GM20000 (cell line): ENCODE data around the gene PBXIP1.

Source experiments
- DNase-seq: peaks from one replicate; pipeline ENCODE4 v3.0.0; 2012; ENCODE audit warnings: low spot score
- TF ChIP-seq, protein P1 (sequence below): IDR thresholded peaks from 2 replicates; pipeline ENCODE4 v1.5.1; 2012; ENCODE audit warnings: mild to moderate bottlenecking, control low read depth; ENCODE audit errors: extremely low read depth, missing control alignments

Gene PBXIP1

DNA sequence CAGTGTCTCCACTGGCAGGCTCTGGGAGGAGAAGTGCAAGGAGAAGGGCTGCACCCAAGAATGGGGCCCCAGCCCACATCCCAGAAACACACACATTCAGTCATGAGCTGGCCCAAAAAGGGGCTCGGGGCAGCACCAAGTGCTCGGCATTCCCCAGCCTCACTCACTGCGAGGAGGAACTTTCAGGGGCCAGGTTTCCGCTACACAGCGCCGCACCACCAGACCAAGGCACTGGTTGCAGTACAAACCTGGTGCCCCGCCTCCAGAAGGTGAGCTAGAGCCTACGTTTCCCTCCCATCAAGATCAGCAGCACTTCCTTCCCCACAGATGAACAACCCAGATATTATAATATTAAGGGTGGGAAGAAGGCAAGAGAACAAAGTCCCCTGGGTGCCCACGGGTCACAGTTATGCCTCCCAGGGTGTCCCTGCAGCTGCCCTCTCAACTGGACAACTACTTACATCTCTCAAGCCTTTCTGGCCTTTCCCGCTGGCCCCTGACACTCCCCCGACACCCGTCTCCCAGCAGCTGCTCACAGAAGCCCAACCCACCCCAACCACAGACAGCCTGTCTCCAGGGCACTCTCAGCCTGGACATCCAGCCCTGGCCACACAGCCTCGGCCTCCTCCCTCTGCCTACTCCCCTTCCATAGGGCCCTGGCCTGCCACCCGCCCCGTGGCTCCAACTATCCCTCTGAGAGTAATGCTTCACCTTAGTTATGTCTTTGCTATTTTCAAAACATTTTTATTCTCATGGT lies 3.8 kb downstream of the PBXIP1 start:
- peak; percentile 61 for DNase-seq
- TF ChIP-seq, protein P1, sequence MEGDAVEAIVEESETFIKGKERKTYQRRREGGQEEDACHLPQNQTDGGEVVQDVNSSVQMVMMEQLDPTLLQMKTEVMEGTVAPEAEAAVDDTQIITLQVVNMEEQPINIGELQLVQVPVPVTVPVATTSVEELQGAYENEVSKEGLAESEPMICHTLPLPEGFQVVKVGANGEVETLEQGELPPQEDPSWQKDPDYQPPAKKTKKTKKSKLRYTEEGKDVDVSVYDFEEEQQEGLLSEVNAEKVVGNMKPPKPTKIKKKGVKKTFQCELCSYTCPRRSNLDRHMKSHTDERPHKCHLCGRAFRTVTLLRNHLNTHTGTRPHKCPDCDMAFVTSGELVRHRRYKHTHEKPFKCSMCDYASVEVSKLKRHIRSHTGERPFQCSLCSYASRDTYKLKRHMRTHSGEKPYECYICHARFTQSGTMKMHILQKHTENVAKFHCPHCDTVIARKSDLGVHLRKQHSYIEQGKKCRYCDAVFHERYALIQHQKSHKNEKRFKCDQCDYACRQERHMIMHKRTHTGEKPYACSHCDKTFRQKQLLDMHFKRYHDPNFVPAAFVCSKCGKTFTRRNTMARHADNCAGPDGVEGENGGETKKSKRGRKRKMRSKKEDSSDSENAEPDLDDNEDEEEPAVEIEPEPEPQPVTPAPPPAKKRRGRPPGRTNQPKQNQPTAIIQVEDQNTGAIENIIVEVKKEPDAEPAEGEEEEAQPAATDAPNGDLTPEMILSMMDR: no peak

DNA sequence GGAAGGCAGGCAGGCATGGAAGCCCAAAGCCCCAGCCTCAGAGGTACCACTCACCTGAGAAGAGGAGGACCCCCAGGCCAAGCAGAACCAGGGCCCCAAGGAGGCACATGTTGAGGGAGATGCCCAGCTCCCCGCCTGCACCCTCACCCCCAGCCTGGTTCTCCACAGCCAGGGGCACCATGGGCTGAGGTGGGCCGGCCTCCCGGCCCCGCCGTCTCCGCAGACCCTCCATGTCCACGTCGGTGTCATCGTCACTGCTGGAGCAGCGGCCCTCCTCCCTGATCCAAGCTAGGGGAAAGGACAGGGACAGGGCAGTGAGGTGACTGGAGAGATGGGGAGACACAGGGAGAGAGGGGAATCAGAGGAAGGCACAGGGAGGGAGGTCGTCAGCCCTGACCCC lies 7.8 kb downstream of the PBXIP1 start:
- no peak for DNase-seq
- TF ChIP-seq, protein P1: no peak

DNA sequence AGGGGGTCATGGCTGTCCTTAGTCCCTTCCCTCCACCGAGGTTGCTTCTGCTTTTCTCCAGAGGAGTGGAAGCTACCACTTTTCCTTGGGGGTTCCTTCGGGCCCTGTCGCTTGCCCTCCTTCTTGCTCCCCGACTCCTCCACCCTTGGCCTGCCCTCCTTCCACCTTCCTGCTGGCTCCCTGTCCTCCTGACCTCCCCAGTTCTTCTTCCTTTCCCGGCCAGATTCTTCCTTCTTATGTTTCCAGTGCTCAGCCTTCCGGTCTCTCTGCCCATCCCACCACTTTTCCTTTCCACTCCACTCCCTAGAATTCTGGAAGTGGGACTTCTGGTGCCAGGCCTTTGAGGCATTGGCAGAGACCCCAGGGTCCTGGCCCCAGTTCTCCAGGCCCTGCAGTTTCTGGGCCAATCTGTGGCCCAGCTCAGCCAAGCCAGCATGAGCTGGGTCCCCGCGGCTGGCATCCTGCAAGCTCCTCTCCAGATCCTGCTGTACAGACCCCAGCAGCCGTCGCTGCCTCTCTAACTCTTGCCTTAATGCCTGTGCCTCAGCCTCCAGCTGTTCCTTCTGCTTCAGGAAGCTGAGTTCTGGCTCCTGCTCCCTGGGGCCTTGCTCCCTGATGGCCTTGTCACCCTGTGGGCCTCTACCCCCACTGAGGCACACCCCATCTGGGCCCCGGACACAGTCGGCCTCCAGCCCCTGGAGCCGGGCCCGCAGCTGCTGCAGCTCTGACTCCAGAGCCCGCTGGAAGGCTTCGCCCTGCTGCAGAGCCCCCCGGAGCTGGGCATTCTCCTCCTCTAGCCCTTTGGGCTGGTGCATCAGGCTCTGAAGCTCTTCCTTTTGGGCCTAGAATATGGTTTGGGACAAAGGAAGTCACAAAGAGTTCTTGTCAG lies 9.7 kb downstream of the PBXIP1 start:
- no peak for DNase-seq
- TF ChIP-seq, protein P1: no peak

DNA sequence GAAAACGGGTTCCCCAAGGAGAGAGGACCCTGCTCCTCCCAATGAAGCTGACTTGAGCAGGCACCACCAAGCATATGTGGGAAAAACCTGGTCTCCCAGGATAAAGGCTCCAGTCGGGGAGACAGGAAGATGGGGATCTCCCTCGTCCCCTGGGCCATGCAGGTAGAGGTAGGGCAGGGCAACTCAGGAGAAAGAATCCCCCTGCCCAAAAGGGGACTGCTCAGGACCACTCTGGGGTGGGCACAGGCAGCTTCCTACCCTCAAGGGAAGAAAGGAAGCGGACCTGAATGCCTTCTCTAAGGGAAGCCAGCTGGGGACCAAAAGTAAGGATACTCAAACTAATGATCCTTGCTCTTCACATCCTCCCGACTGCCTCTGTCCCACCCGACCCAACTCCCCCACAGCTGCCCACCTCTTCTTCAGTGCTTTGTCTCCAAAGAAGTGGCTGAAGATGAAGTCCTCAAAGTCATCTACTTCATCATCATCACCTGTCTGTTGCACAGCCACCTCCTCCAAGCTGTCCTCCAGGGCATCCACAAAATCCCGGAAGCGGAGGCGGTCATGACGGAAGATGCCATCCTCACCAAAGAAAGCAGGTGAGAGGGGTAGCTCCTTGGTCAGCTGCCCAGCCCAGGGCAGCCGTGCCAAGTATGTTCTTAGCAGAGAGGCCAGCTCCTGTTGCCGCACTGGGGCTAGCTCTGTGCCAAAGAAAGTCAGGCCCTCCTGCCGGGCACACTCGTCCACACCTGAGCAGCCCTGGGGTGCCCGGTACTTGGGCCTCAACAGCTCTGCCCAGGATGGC lies 10.5 kb downstream of the PBXIP1 start:
- DNase-seq: no peak
- TF ChIP-seq, protein P1: no peak

DNA sequence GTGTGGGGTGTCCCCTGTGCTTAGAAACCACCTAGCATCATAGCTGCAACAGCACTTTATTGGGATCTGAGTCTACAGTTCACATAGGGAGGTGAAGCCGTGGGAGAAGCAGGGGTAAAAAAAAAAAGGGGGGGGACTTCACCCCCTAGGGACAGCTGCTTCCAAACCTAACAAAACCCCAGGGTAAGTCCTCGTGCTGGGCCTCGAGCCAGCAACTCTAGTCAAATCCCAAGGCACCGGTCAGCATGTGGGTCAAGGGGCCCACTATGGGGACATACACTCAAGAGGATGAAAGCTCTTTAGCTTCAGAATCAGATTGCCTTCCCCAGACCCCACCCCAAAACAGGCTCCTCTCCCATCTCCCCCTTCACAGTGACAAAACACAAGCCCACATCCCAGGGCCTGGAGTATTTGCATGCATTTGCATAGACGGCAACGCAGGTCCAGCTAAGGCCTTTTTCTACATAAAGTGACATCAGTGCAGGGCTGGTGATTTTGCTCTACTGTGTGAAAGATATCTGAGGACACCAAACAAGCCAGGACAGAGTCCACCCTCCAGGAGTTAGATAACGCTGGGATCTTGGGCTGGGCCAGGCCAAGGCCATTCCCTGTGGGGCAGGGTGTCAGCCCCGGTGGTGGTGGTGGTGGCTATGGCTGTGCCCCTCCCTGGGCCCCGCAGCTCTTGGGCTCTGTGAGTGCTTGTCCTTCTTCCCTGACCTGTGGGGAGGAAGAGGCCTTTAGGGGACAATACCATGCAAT lies 11.3 kb downstream of the PBXIP1 start:
- TF ChIP-seq, protein P1: no peak
- no peak for DNase-seq

DNA sequence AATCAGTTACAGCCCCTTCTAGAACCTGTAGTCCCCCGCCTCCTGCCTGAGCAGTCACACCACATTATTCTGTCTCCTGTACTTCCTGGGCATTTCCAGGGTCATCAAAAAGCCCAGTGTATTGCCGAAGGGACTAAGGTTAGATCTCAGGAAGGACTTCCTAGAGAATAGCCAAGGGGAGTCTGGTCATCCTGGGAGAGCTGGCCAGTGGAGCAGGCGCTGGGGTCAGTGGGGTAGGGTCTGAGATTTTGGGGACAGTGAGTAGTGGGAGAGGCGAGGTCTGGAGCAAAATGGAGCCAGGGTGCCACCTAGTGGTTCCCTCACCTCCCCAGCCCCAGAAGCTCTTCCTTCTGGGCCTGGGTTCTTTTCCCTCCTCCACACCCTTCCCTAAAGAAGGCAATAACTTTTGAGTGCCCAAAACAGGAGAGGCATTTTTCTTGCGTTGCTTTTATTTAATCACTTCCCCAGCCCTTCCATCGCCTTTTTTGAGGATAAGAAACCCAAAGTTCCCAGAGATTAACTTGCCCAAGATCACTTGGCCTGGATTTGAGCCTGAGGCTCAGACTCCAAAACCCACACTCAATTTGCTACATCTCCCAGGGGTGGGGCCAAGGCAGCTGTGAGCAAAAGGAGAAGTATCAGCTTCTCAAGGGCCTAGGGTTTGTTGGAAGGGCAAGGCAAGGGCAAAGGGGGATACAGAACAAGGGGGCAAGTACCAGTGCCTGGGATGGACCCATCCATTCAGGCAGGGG lies 12.1 kb downstream of the PBXIP1 start:
- TF ChIP-seq, protein P1: peak; percentile 61
- DNase-seq: peak; percentile 69
